Mesendoderm (in vitro differentiated cells): ENCODE measurements around the gene PTH1R.

Source experiments
- DNase-seq: peaks from one replicate; pipeline ENCODE4 v3.0.0; 2013
- H2AK5ac ChIP-seq: 2 replicates; pipeline ENCODE4 v1.6.1; 2013; ENCODE audit warnings: low read length, inconsistent platforms
- H2BK120ac ChIP-seq: 2 replicates; pipeline ENCODE4 v1.6.1; 2013; ENCODE audit warnings: low read depth, mild to moderate bottlenecking, low read length, moderate library complexity, mixed read lengths
- H2BK15ac ChIP-seq: replicated peaks from 2 replicates; pipeline ENCODE4 v1.6.1; 2013; ENCODE audit warnings: low read depth, mild to moderate bottlenecking, moderate library complexity
- H2BK5ac ChIP-seq: 2 replicates; pipeline ENCODE4 v1.6.1; 2013; ENCODE audit warnings: low read length, inconsistent platforms
- H3K18ac ChIP-seq: 2 replicates; pipeline ENCODE4 v1.6.1; 2013; ENCODE audit warnings: mild to moderate bottlenecking, low read length, mixed read lengths
- H3K23ac ChIP-seq: one replicate; pipeline ENCODE4 v1.6.1; 2013; ENCODE audit warnings: low read length
- H3K27ac ChIP-seq: 2 replicates; pipeline ENCODE4 v1.5.1; 2013; ENCODE audit warnings: low read depth, mild to moderate bottlenecking, inconsistent platforms, low read length, moderate library complexity
- H3K27me3 ChIP-seq: 2 replicates; pipeline ENCODE4 v1.6.1; 2013; ENCODE audit warnings: low read length, control low read depth, mild to moderate bottlenecking, inconsistent platforms; ENCODE audit not compliant: insufficient read depth, poor library complexity
- H3K36me3 ChIP-seq: 2 replicates; pipeline ENCODE4 v1.6.1; 2013; ENCODE audit warnings: low read length, inconsistent platforms; ENCODE audit not compliant: control insufficient read depth, insufficient read depth
- H3K4ac ChIP-seq: one replicate; pipeline ENCODE4 v1.6.1; 2013; ENCODE audit warnings: low read depth, mild to moderate bottlenecking, low read length, moderate library complexity
- H3K4me1 ChIP-seq: 2 replicates; pipeline ENCODE4 v1.6.1; 2013; ENCODE audit warnings: low read depth, low read length, inconsistent platforms; ENCODE audit not compliant: control insufficient read depth
- H3K4me2 ChIP-seq: 2 replicates; pipeline ENCODE4 v1.6.1; 2013; ENCODE audit warnings: low read length
- H3K4me3 ChIP-seq: 2 replicates; pipeline ENCODE4 v1.5.1; 2013; ENCODE audit warnings: mild to moderate bottlenecking, low read length
- H3K56ac ChIP-seq: one replicate; pipeline ENCODE4 v1.6.1; 2013; ENCODE audit warnings: low read length
- H3K79me1 ChIP-seq: 2 replicates; pipeline ENCODE4 v1.6.1; 2013; ENCODE audit warnings: low read length, inconsistent platforms
- H3K79me2 ChIP-seq: 2 replicates; pipeline ENCODE4 v1.6.1; 2013; ENCODE audit warnings: mild to moderate bottlenecking, low read length; ENCODE audit not compliant: control insufficient read depth, insufficient read depth
- H3K9ac ChIP-seq: 2 replicates; pipeline ENCODE4 v1.6.1; 2013; ENCODE audit warnings: low read length, inconsistent platforms
- H4K5ac ChIP-seq: one replicate; pipeline ENCODE4 v1.6.1; 2013; ENCODE audit warnings: low read length
- H4K8ac ChIP-seq: one replicate; pipeline ENCODE4 v1.6.1; 2013; ENCODE audit warnings: low read depth, mild to moderate bottlenecking, control low read depth, low read length, moderate library complexity
- WGBS: extraction: QIAGEN DNeasy Blood & Tissue Kit; methylation state at CpG from one replicate; pipeline ENCODE4 v1.1.7; 2013; ENCODE audit warnings: low lambda C conversion rate, missing lambda C conversion rate; ENCODE audit not compliant: insufficient coverage; ENCODE audit errors: extremely low coverage; 5-methylcytosine and 5-hydroxymethylcytosine counted together

Gene PTH1R

GRCh38 chr3:46874430-46874829 lies 3.1 kb upstream of the PTH1R start:
- no CpG with 5 or more reads among the region's 18 CpGs for WGBS
- Histone ChIP-seq H3K79me1 (no peaks in the 10 kb centered on the region), H2BK120ac (no peak overlapping the region), H3K56ac (no peak overlapping the region), H4K8ac (no peak overlapping the region), H2BK5ac (no peak overlapping the region), H3K4ac (no peak overlapping the region), H3K27me3 (no peaks in the 10 kb centered on the region), H3K4me3 (no peak overlapping the region), H3K4me2 (no peak overlapping the region), H2BK15ac (no peak overlapping the region), H3K79me2 (no peaks in the 10 kb centered on the region), H3K27ac (no peak overlapping the region), H3K18ac (no peak overlapping the region), H4K5ac (no peak overlapping the region), H3K23ac (no peak overlapping the region), H2AK5ac (no peak overlapping the region), H3K36me3 (no peaks in the 10 kb centered on the region), H3K4me1 (peaks cover 9% of the 10 kb centered on the region), H3K9ac (no peak overlapping the region)
- DNase-seq: no peak

- Histone ChIP-seq H3K36me3 (no peaks in the 10 kb centered on the region), H3K4me3 (no peak overlapping the region), H3K79me2 (no peaks in the 10 kb centered on the region), H2BK120ac (no peak overlapping the region), H2AK5ac (no peak overlapping the region), H2BK5ac (no peak overlapping the region), H2BK15ac (no peak overlapping the region), H4K5ac (no peak overlapping the region), H3K56ac (no peak overlapping the region), H3K4ac (no peak overlapping the region), H3K27ac (no peak overlapping the region), H3K9ac (no peak overlapping the region), H3K18ac (no peak overlapping the region), H3K4me2 (no peak overlapping the region), H3K4me1 (peaks cover 9% of the 10 kb centered on the region), H4K8ac (no peak overlapping the region), H3K23ac (no peak overlapping the region), H3K79me1 (no peaks in the 10 kb centered on the region), H3K27me3 (no peaks in the 10 kb centered on the region)
- no peak for DNase-seq
- no CpG with 5 or more reads among the region's 9 CpGs for whole genome bisulfite sequencing
These were observed 2.0 kb upstream of the PTH1R start for GRCh38 chr3:46875560-46875959.

- no peak overlapping the region for H3K56ac ChIP-seq
- no peak overlapping the region for H3K4me3 ChIP-seq
- H2AK5ac ChIP-seq: no peak overlapping the region
- WGBS: no CpG with 5 or more reads among the region's 10 CpGs
- no peak overlapping the region for H3K27ac ChIP-seq
- H3K79me1 ChIP-seq: no peaks in the 10 kb centered on the region
- H3K4me2 ChIP-seq: no peak overlapping the region
- H4K8ac ChIP-seq: no peak overlapping the region
- no peaks in the 10 kb centered on the region for H3K36me3 ChIP-seq
- H3K79me2 ChIP-seq: no peaks in the 10 kb centered on the region
- H2BK5ac ChIP-seq: no peak overlapping the region
- DNase-seq: no peak
- H3K4ac ChIP-seq: no peak overlapping the region
- H3K23ac ChIP-seq: no peak overlapping the region
- H3K18ac ChIP-seq: no peak overlapping the region
- H2BK15ac ChIP-seq: no peak overlapping the region
- H4K5ac ChIP-seq: no peak overlapping the region
- no peak overlapping the region for H2BK120ac ChIP-seq
- no peak overlapping the region for H3K9ac ChIP-seq
- peaks cover 3% of the 10 kb centered on the region for H3K27me3 ChIP-seq
- H3K4me1 ChIP-seq: peaks cover 9% of the 10 kb centered on the region
These were observed 914 bp upstream of the PTH1R start for GRCh38 chr3:46876313-46877300.

- no CpG with 5 or more reads among the region's 2 CpGs for WGBS
- H2BK15ac ChIP-seq: no peak overlapping the region
- H4K5ac ChIP-seq: no peak overlapping the region
- H2BK120ac ChIP-seq: no peak overlapping the region
- peaks cover 3% of the 10 kb centered on the region for H3K27me3 ChIP-seq
- H3K27ac ChIP-seq: no peak overlapping the region
- H3K4ac ChIP-seq: no peak overlapping the region
- no peak overlapping the region for H4K8ac ChIP-seq
- no peaks in the 10 kb centered on the region for H3K79me1 ChIP-seq
- H3K79me2 ChIP-seq: no peaks in the 10 kb centered on the region
- peaks cover 9% of the 10 kb centered on the region for H3K4me1 ChIP-seq
- no peak overlapping the region for H3K23ac ChIP-seq
- H2BK5ac ChIP-seq: no peak overlapping the region
- H3K4me3 ChIP-seq: no peak overlapping the region
- no peak overlapping the region for H2AK5ac ChIP-seq
- H3K4me2 ChIP-seq: no peak overlapping the region
- H3K9ac ChIP-seq: no peak overlapping the region
- no peaks in the 10 kb centered on the region for H3K36me3 ChIP-seq
- peak; percentile 75 for DNase-seq
- H3K56ac ChIP-seq: peak overlapping the region; percentile 45
- H3K18ac ChIP-seq: no peak overlapping the region
These were observed 1.4 kb downstream of the PTH1R start for GRCh38 chr3:46878781-46879436.

GRCh38 chr3:46880884-46881595 lies 3.5 kb downstream of the PTH1R start:
- peak overlapping the region; percentile 71 for H3K9ac ChIP-seq
- H4K8ac ChIP-seq: no peak overlapping the region
- peak overlapping the region; percentile 65 for H3K4me2 ChIP-seq
- no peak overlapping the region for H2BK5ac ChIP-seq
- H3K18ac ChIP-seq: peak overlapping the region; percentile 89
- no peaks in the 10 kb centered on the region for H3K36me3 ChIP-seq
- H3K4me1 ChIP-seq: peaks cover 12% of the 10 kb centered on the region
- no peak overlapping the region for H4K5ac ChIP-seq
- no peak overlapping the region for H2BK15ac ChIP-seq
- DNase-seq: no peak
- H3K56ac ChIP-seq: peak overlapping the region; percentile 83
- peaks cover 3% of the 10 kb centered on the region for H3K27me3 ChIP-seq
- no peak overlapping the region for H2BK120ac ChIP-seq
- H3K4ac ChIP-seq: peak overlapping the region; percentile 83
- H3K79me2 ChIP-seq: no peaks in the 10 kb centered on the region
- H3K79me1 ChIP-seq: no peaks in the 10 kb centered on the region
- no peak overlapping the region for H2AK5ac ChIP-seq
- no peak overlapping the region for H3K27ac ChIP-seq
- peak overlapping the region; percentile 27 for H3K4me3 ChIP-seq
- WGBS: no CpG with 5 or more reads among the region's 29 CpGs
- H3K23ac ChIP-seq: no peak overlapping the region
